Tibial nerve (tissue), 4 donors: Measurements from ENCODE around the gene MAML3. TPM values are rescaled to one million over a fixed set of nuclear protein-coding genes. Genes with fewer than 3 reads are reported as not detected.

ENCODE experiments used
- DNase-seq, 2 donors: peaks; one replicate each; pipeline ENCODE4 v3.0.0-alpha.2; 2019; ENCODE audit warnings: low spot score in 2 of 2
- H3K27ac ChIP-seq, 4 donors: fragments of 200-600 bp; sonication (generic) in 3 of 4; one replicate each; pipeline ENCODE4 v1.5.1; 2017 to 2019; ENCODE audit warnings: mild to moderate bottlenecking in 1 of 4
- H3K27me3 ChIP-seq, 2 donors: fragments of 200-600 bp; sonication (generic) in 1 of 2; one replicate each; pipeline versions ENCODE4 v1.5.1 to v1.6.0; 2017 to 2019
- H3K36me3 ChIP-seq, 3 donors: fragments of 200-600 bp; sonication (generic); one replicate each; pipeline ENCODE4 v1.5.1; 2018 to 2019
- H3K4me1 ChIP-seq, 4 donors: fragments of 200-600 bp; sonication (generic) in 3 of 4; one replicate each; pipeline ENCODE4 v1.5.1; 2017 to 2019
- H3K4me3 ChIP-seq, 4 donors: fragments of 200-600 bp; sonication (generic) in 3 of 4; one replicate each; pipeline ENCODE4 v1.5.1; 2017 to 2019; ENCODE audit warnings: mild to moderate bottlenecking in 1 of 4, moderate library complexity in 1 of 4
- H3K9me3 ChIP-seq, 4 donors: fragments of 200-600 bp; sonication (generic) in 3 of 4; one replicate each; pipeline ENCODE4 v1.5.1; 2017 to 2019
- EP300 ChIP-seq, 2 donors: sonication (generic); formaldehyde crosslinking; IDR thresholded peaks; one replicate each; pipeline ENCODE4 v1.6.1; 2017; ENCODE audit warnings: antibody characterized with exemption in 2 of 2, mild to moderate bottlenecking in 1 of 2
- POLR2A ChIP-seq, 2 donors: fragments of 450-650 bp; IDR thresholded peaks; one replicate each; pipeline ENCODE4 v1.6.1; 2017; ENCODE audit warnings: antibody characterized with exemption in 2 of 2, mild to moderate bottlenecking in 2 of 2, moderate library complexity in 2 of 2
- WGBS, 2 donors: methylation state at CpG; one replicate each; pipeline ENCODE4 v1.1.5; 2018; 5-methylcytosine and 5-hydroxymethylcytosine counted together
- total RNA-seq, 4 donors: library from RNA; depleted of rRNA; stranded (reverse); fragments of >200 nt; gene quantifications; one replicate each; pipeline ENCODE4 v1.1.0, GENCODE V29; 2016
- TF ChIP-seq, protein P1 (sequence below), 5 experiments: fragments of 200-600 bp in 3 of 5; fragments of 450-650 bp in 2 of 5; sonication (generic) in 3 of 5; IDR thresholded peaks; one replicate each; pipeline ENCODE4 v1.5.1; 2016 to 2019; ENCODE audit warnings: antibody characterized with exemption in 5 of 5, mild to moderate bottlenecking in 3 of 5, moderate library complexity in 2 of 5

MAML3 gene
- total RNA-seq, 4 donors from 2014 or later: 8.6 to 10.5 (median 9.4) TPM

DNA sequence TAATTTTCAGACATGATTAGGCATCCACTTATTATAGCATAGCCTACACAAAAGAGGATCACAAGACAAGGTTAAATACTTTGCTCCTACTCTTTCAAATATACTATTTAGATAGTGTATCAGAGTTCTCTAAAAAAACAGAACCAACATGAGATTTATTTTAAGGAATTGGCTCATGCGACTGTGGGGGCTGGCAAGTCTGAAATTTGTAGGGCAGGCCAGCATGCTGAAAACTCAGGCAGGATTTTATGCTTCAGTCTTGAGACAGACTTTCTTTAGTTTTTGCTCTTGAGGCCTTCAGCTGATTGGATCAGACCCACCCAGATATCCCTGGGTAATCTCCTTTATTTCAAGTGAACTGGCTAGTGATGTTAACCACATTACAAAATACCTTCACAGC lies 169.5 kb downstream of the MAML3 start:
- WGBS, 2 donors: 73 to 79% methylated on average over 1 of the region's 1 CpG
- no peak overlapping the region for H3K27ac ChIP-seq
- H3K36me3 ChIP-seq: no peaks in the 10 kb centered on the region
- H3K4me1 ChIP-seq: peaks cover 0 to 45% (median 7%) of the 10 kb centered on the region in 4 donors
- H3K4me3 ChIP-seq: no peak overlapping the region
- no peak for DNase-seq
- TF ChIP-seq, protein P1, sequence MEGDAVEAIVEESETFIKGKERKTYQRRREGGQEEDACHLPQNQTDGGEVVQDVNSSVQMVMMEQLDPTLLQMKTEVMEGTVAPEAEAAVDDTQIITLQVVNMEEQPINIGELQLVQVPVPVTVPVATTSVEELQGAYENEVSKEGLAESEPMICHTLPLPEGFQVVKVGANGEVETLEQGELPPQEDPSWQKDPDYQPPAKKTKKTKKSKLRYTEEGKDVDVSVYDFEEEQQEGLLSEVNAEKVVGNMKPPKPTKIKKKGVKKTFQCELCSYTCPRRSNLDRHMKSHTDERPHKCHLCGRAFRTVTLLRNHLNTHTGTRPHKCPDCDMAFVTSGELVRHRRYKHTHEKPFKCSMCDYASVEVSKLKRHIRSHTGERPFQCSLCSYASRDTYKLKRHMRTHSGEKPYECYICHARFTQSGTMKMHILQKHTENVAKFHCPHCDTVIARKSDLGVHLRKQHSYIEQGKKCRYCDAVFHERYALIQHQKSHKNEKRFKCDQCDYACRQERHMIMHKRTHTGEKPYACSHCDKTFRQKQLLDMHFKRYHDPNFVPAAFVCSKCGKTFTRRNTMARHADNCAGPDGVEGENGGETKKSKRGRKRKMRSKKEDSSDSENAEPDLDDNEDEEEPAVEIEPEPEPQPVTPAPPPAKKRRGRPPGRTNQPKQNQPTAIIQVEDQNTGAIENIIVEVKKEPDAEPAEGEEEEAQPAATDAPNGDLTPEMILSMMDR (IDR thresholded peaks at IDR 0.05): no peak
- no peak for TF ChIP-seq EP300 (IDR thresholded peaks at IDR 0.05)
- no peak for TF ChIP-seq POLR2A (IDR thresholded peaks at IDR 0.05)
- H3K9me3 ChIP-seq: no peaks in the 10 kb centered on the region
- H3K27me3 ChIP-seq: no peaks in the 10 kb centered on the region

DNA sequence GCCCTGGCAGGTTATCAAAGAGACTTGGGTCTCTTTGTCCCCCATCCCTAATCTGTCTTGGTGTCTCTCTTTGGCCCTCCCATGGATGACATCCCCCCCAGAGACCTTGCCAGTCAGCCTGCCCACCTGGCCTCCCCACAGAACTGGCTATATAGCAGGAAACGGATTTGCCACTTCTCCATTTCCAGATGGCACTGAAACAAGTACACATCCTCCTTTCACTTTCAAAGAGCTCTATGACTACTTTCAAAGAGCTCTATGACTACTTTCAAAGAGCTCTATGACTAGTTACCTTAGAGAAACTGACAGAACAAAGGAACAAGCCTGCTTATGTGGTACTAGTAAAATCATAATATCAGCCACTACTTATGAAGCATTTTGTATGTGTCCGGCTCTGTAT lies 175.3 kb downstream of the MAML3 start:
- Histone ChIP-seq H3K27ac (no peak overlapping the region), H3K4me3 (no peak overlapping the region), H3K4me1 (peaks cover 0 to 53% (median 23%) of the 10 kb centered on the region in 4 donors), H3K27me3 (no peaks in the 10 kb centered on the region), H3K9me3 (no peaks in the 10 kb centered on the region), H3K36me3 (no peaks in the 10 kb centered on the region)
- DNase-seq: no peak
- no peak for TF ChIP-seq POLR2A (IDR thresholded peaks at IDR 0.05)
- TF ChIP-seq EP300 (IDR thresholded peaks at IDR 0.05): no peak
- TF ChIP-seq, protein P1 (IDR thresholded peaks at IDR 0.05): no peak
- 82 to 86% methylated on average over 2 of the region's 2 CpGs for WGBS, 2 donors

DNA sequence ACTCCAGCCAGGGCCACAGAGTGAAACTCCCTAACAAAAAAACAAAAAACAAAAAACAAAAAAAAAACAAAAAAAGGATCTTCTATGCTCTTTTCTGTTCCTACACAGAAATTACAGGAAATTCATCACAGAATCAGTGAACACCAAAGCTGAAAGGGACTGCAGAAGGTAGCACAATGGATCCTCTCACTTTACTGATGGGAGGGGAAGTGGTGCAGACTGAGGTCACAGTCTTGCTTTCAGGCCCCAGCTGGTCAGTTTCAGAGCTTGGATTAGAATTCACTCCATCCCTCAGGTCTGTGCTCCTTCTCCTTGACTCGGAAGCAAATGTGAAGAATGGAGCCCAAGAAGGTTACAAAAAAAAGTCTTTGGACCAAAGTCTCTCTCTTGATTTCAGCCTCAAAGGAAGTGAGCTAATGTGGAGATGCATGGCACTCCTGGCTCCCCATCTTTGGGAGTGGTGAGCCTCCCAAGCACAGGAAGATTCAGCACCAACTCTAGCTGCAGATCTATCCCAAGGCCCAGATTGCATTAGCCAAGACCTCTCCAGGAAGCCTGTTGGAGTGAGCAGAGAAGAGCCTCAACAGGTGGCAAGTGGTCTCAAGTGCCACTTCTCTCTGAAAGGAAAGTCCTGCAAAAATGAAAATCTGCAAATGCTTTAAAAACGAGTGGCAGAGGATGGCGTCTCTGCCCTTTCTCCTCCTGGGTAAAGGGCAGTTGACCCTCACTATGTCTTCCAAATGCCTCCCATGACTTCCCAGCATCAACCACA lies 176.0 kb downstream of the MAML3 start:
- Histone ChIP-seq H3K9me3 (no peaks in the 10 kb centered on the region), H3K4me1 (peaks cover 0 to 60% (median 23%) of the 10 kb centered on the region in 4 donors), H3K27ac (peak overlapping the region in 2 of 4 donors; percentile 21 to 89), H3K27me3 (no peaks in the 10 kb centered on the region), H3K36me3 (no peaks in the 10 kb centered on the region), H3K4me3 (no peak overlapping the region)
- TF ChIP-seq, protein P1 (IDR thresholded peaks at IDR 0.05): no peak
- no peak for TF ChIP-seq EP300 (IDR thresholded peaks at IDR 0.05)
- no peak for TF ChIP-seq POLR2A (IDR thresholded peaks at IDR 0.05)
- 73 to 87% methylated on average over 3 of the region's 3 CpGs for WGBS, 2 donors
- no peak for DNase-seq

DNA sequence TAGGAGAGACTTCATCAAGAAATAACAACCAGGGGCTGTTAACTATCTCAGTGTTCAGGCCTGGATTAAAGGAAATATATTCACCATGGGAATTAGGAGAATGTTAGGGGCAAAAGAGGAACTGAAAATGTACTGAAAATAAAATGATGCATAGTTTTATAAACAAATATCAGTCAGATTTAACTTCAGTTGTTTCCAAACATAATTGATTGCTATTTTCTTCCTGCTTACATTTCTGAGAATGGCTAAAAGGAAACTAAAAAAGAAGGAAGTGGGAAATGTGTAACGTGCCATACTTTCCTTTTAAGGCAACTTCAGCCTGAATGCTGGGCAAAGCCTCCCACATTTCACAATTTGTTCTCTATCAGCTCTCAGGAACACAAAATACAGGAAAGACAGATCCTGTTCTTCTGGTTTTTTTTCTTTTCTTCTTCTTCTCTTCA lies 178.1 kb downstream of the MAML3 start:
- no peaks in the 10 kb centered on the region for H3K27me3 ChIP-seq
- DNase-seq: peak in 1 of 2 donors; percentile 50
- 0% methylated on average over 1 of the region's 1 CpG for WGBS, 2 donors
- peaks cover 0 to 63% (median 23%) of the 10 kb centered on the region in 4 donors for H3K4me1 ChIP-seq
- peak overlapping the region; percentile 50 to 89 (median 73) for H3K27ac ChIP-seq
- peak; percentile 66 to 88 for TF ChIP-seq EP300 (IDR thresholded peaks at IDR 0.05)
- no peak for TF ChIP-seq POLR2A (IDR thresholded peaks at IDR 0.05)
- no peaks in the 10 kb centered on the region for H3K9me3 ChIP-seq
- no peaks in the 10 kb centered on the region for H3K36me3 ChIP-seq
- H3K4me3 ChIP-seq: no peak overlapping the region

DNA sequence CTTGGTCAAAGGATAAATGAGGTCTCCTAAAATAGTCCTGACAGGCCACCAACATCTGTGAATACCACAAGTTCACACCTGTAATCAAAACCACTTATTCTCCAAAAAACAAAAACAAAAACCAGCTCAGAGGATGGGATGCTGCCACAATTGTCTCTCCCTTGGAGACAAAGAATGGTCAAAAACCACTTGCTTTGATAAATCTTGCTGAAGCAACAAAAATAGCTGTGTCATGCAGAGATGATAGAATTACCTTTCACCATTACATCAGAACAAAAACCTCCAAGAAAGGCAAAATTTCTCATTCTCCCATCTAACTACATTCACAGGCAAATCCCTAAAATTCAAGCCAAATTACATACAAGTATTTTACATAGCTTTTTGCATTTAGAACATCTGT lies 180.4 kb downstream of the MAML3 start:
- peak overlapping the region in 2 of 4 donors; percentile 45 to 72 for H3K27ac ChIP-seq
- no peak for DNase-seq
- TF ChIP-seq, protein P1 (IDR thresholded peaks at IDR 0.05): no peak
- TF ChIP-seq POLR2A (IDR thresholded peaks at IDR 0.05) (no peak), EP300 (IDR thresholded peaks at IDR 0.05) (no peak)
- H3K36me3 ChIP-seq: no peaks in the 10 kb centered on the region
- H3K9me3 ChIP-seq: no peaks in the 10 kb centered on the region
- H3K4me3 ChIP-seq: no peak overlapping the region
- peaks cover 0 to 69% (median 23%) of the 10 kb centered on the region in 4 donors for H3K4me1 ChIP-seq
- no peaks in the 10 kb centered on the region for H3K27me3 ChIP-seq
